GM18502 (cell line): ENCODE results near the gene PTPRT.

Source experiments
- ATAC-seq: cut with Tn5 transposase; IDR thresholded peaks from one replicate; pipeline ENCODE4 v1.9.1; 2021; ENCODE audit warnings: mild to moderate bottlenecking; ENCODE audit not compliant: unreplicated experiment, poor library complexity

PTPRT gene

GRCh38 chr20:42118409-42119125 lies 1071.1 kb downstream of the PTPRT start:
- ATAC-seq = no peak

DNA sequence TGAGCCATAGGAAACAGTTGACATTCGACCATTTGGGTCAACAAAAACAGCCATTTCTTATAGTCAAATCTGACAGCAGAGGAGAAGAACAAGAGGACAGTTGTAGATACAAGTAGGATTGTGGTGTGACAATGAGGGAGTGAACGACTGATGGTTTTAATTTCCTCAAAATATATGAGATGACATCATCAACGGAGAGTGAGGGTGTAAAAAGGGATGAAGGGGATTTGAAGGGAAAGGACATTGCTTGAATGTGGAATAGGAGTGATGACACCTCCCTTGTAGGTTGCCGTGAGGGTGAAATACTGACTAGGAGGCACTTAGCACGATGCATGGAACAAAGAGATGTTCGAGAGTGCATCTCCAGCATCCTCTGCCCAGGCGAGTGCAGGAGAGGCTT lies 1071.7 kb downstream of the PTPRT start:
- no peak for ATAC-seq

- ATAC-seq = no peak
Measured at GRCh38 chr20:42113236-42113635, 1076.5 kb downstream of the PTPRT start.

- no peak for ATAC-seq
Measured at GRCh38 chr20:42112161-42112560, 1077.5 kb downstream of the PTPRT start.

- ATAC-seq = no peak
Measured at GRCh38 chr20:42111349-42111748, 1078.4 kb downstream of the PTPRT start.

GRCh38 chr20:42110301-42110700 lies 1079.4 kb downstream of the PTPRT start:
- no peak for ATAC-seq

DNA sequence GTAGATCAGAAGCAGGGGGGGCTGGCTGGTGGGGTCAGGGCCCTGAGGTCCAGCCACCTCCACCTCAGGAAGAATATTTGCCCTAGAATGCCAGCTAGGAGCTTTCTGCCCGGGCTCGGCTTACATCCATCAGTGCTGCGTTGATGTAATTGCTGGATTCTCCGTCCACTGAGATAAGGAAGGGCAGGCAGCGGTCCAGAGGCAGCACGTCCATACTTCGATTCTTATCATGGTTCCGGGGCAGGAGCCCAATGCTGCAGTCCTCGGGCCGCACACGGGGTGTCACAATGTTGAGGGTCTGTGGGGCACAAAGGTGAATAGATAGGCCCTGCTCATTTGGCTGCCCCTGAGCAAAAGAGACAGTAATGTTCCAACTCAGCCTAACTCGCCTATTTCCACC lies 1087.7 kb downstream of the PTPRT start:
- no peak for ATAC-seq

GRCh38 chr20:42100137-42100704 lies 1089.5 kb downstream of the PTPRT start:
- no peak for ATAC-seq

DNA sequence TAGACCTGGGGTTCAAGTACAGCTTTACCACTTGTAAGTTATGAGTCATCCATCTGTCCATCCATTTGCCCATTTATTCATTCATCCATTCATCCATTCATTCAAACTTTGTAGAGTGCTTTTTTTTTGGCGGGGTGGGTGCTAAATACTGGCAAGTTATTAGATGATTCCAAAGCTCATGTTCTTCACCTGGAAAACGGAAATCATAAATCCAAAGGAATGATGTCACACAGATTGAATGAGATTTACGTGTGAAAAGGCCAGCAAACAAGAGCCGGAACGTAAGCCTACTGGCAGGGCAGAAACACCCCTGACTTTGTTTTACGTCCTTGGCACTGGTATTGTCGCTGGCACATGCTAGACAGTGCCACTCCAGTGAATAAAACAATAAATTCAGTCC lies 1090.6 kb downstream of the PTPRT start:
- ATAC-seq = no peak

DNA sequence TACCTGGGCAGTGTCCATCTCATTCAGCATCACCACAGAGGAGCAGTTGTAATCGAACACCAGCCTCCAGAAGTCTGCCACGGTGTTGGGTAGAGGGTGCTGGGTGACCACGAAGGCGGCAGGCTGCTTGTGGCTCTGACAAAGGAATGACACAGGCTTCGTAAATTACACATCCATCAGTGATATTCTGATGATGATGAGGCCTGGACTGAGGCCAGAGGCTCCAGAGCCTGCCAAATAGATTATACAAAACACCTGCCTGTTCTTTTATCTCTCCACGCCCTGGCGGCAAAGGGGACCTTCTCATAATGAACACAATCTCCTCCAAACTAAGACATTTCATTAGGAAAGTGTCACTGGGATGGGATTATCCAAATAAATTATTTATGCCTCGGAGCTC lies 1091.3 kb downstream of the PTPRT start:
- no peak for ATAC-seq

- no peak for ATAC-seq
Measured at GRCh38 chr20:42097741-42098140, 1092.0 kb downstream of the PTPRT start.

DNA sequence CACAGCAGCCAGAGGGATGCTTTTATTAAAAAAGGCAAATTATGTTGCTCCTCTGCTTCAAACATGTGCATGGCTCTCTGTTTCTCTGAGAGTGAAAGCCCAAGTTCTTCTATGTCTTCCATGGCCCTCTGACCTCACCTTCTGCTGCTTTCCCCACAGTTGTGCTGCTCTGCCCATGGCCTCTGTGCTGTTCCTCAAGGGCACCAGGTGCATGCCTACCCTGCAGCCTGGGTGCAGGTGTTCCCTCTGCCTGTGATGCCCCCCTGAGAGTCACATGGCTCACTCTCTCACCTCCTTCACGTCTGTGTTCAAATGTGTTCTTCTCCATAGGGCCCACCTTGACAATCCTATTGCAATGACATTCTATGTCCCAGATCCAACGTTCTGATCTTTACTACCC lies 1094.5 kb downstream of the PTPRT start:
- no peak for ATAC-seq

DNA sequence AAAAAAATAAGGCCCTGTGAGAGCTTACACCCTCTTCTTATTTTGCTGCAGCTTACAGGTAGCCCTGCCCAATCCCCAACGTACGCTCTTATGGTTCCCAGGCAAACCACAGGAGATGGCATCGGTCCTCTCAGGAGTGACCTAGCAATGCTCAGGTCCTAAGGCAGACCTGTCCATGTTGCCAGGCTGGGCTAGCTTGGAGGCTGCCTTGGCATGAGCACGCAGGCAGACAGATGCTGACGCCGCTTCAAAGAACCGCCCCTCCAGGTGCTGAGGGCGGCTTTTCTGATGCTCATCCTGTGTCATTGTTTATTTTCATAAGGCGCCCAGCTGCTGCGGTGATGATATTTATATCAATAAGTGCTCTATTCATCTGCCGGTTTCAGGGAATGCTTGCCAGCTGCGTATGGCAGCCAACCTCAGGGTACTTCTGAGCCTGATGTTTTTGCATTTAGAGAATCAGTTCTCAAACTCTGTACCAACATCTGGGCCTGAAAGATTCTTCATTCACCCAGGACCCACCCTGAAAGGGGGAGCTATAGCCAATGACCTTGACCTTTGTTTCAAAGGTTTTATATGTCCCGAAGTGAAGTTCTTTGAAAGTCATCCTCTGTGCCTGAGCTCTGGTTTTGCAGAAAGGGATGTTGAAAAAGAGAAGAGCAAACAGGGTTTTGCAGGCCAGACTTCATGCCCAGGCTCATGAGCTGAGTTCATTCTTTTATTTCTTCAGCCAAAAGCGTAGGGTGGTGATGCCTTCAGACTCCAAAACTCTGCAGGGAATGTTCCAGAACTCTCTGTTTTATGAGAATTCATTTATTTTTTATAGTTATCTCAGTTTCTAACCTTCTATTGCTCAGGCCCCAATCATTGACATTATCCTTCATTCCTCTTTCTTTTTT lies 1095.9 kb downstream of the PTPRT start:
- ATAC-seq = no peak

GRCh38 chr20:42093041-42093440 lies 1096.7 kb downstream of the PTPRT start:
- ATAC-seq = no peak

DNA sequence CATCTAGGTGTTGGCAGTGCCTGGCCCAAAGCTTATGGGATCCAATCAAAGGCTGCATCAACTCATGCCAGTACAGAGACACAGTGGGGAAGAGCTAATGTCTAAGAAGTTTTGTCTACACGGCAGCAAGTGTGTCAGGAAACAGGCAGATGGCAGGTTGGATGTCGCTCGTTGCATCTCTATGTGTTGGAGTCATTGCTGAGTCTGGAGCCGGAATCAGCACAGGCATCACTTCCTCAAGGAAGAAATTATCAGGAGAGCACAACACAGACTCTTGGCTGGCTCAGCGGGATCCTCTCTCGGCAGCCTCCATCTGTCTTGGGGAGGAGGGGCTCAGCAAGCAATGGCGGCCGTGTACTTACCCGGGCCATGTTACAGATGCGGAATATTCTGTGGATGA lies 1104.3 kb downstream of the PTPRT start:
- ATAC-seq = no peak

GRCh38 chr20:42083280-42083679 lies 1106.4 kb downstream of the PTPRT start:
- no peak for ATAC-seq

GRCh38 chr20:42082611-42083010 lies 1107.1 kb downstream of the PTPRT start:
- ATAC-seq = no peak

DNA sequence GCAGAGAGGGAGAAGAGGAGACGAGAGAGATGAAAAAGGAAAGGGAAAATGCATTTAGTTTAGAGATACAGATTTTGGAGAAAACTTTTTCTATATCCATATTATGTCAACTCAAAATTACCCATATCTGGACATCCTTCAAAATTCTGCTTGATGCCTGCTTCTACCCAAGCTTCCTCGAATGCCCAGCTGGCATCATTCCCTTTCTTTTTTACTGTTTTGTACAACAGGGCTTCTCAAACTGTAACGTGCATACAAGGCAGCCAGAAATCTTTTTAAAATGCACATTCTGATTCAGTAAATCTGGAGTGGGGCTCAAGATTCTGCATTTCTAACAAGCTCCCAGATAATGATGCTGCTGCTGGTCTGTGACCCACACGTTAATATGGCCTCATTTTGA lies 1108.8 kb downstream of the PTPRT start:
- no peak for ATAC-seq

DNA sequence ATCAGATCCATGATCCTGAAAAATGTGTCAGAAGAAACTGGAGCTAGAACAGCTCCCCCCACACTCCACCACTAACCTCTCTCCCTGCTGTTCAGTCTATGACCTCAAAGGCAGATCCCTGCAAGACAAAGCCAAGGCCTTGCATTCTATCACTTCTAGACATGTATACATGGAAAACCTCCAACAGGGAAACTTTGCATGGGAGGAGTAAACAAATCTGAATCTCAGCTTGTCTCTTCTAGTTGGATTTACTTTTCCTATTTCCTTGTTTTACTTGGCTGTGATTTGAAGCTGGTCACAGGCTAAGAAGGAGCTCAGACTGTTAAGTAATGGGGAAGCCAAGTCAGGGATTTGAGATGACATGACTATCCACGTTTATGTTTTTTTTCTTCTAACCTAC lies 1114.8 kb downstream of the PTPRT start:
- ATAC-seq = no peak

DNA sequence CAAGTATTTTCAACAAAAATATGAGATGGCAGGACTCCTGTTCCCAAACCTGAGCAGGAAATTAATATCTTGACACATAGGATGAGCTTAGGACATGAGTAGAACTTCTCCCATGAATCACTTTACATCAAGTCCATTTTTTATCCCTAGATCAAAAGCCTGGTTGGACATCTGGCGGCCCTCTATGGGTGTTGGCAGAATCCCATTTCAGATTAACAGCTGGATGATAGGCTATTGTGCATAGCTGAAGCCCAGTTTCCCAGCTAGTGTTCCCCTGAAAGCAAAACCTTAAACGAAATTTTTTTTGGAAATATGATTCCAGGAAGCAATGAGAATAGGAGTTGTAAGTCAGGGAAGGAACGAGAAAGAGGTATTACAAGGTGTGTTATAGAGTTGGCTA lies 1122.1 kb downstream of the PTPRT start:
- no peak for ATAC-seq

DNA sequence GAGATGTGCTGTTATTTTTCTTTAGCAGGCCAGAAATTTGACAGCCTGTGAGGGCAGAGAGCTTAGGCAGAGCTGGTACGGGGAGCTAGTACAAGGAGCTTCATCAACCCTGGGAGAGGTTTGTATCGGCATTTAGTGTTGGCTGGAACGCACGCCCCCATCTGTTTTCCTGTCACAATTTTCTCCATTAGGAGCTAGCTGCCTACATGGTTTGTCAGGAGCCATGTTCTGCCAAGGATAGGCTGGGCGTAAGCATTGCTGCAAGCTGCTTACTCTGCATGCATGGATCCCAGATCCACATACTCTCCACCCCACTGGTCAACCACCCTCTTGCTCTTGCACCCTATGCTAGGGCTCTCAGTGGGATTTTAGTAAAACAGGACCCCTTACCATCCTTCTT lies 1122.5 kb downstream of the PTPRT start:
- no peak for ATAC-seq
